Measurements from ENCODE around the gene GMPR2. TPM values are rescaled to one million over a fixed set of nuclear protein-coding genes. Genes with fewer than 3 reads are reported as not detected.

Gene GMPR2
- total RNA-seq, 1 experiment from 2014 or later = 83.3 TPM

DNA sequence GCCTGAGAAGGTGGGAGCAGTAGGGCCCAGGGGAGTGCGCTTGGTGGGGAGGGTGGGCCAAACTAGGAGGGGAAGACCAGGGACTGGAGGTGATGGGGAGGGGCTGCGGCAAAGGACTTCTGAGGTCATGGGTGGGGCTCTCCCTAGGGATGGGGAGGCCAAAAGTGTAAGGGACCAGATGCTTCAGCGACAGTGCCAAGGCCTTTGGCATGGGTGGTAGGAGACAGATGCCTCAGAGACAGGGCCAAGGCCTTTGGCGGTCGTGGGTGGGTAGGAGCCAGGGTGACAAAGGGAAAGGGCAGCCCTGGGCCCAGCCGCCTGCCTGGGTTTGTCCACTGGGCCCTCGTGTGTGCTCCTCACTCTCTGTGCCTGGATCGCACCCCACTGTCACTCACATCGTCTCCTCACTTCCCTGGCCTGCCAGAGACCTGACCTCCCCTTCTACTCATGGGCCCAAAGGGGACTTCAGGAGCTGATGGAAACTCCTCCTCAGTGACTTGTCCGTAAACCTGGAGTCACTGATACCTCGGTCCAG, 51.8 kb downstream of the GMPR2 start:
- DNase-seq (ENCODE audit: low read depth) = no peak

DNA sequence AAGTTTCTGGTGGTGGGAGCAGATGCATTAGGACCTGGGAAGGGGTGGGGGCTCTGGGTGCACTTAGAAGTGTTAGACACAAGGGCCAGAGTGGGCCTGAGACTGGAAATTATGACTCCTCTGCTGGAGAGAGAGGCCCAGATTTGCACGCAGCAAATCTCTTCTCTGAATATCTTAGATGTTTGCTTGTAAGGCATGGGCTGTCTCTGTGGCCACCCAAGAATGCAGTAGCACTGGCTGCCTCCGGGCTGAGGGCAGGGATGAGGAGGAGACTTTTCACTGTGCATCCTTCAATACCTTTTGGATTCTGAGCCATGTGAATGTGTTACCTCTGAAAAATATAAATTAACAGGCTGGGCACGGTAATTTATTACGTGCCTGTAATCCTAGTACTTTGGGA, 52.6 kb downstream of the GMPR2 start:
- DNase-seq (ENCODE audit: low read depth) = no peak

DNA sequence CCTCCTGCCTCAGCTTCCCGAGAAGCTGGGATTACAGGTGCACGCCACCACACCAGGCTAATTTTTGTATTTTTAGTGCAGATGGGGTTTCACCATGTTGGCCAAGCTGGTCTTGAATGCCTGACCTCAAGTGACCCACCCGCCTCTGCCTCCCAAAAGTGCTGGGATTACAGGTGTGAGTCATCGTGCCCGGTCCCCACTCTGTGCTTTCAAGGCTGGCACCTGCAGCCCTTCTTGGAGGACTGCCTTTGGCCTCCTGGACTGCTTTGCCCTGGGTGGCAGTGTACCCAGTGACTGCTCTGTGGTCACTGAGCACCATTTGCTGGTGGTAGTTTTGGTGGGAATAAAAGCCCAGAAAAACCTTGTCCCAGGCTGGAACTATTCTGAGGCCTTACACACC, 54.3 kb downstream of the GMPR2 start:
- DNase-seq (ENCODE audit: low read depth) = no peak

Other genes with a start within 250 kb of the GMPR2 start
- gene DHRS4L2, start 244.0 kb upstream of the GMPR2 start, total RNA-seq (2014; rRNA removed; shearing (Covaris generic)) = 10.7 and 18.7 TPM in 2 replicates
- under 0.01 TPM in 1 of 2 replicates, not detected in the other for gene CARMIL3, start 180.9 kb upstream of the GMPR2 start, total RNA-seq (2014; rRNA removed; shearing (Covaris generic))
- not detected in 2 replicates for gene CPNE6, start 161.4 kb upstream of the GMPR2 start, total RNA-seq (2014; rRNA removed; shearing (Covaris generic))
- 6.6 and 12.6 TPM in 2 replicates for gene PCK2, start 138.6 kb upstream of the GMPR2 start, total RNA-seq (2014; rRNA removed; shearing (Covaris generic))
- 68.9 and 75.2 TPM in 2 replicates for gene DCAF11, start 118.2 kb upstream of the GMPR2 start, total RNA-seq (2014; rRNA removed; shearing (Covaris generic))
- gene NRL, start 118.0 kb upstream of the GMPR2 start, total RNA-seq (2014; rRNA removed; shearing (Covaris generic)) = 3.1 and 5.9 TPM in 2 replicates
- gene FITM1, start 102.3 kb upstream of the GMPR2 start, total RNA-seq (2014; rRNA removed; shearing (Covaris generic)) = 2.7 TPM in 1 of 2 replicates, not detected in the other
- gene PSME1, start 96.7 kb upstream of the GMPR2 start, total RNA-seq (2014; rRNA removed; shearing (Covaris generic)) = 191 and 208 TPM in 2 replicates
- gene EMC9, start 91.3 kb upstream of the GMPR2 start, total RNA-seq (2014; rRNA removed; shearing (Covaris generic)) = 25.4 and 46.5 TPM in 2 replicates
- 241 and 245 TPM in 2 replicates for gene PSME2, start 86.3 kb upstream of the GMPR2 start, total RNA-seq (2014; rRNA removed; shearing (Covaris generic))
- gene RNF31, start 85.4 kb upstream of the GMPR2 start, total RNA-seq (2014; rRNA removed; shearing (Covaris generic)) = 49.7 and 68.1 TPM in 2 replicates
- 7.9 and 25.5 TPM in 2 replicates for gene IRF9, start 71.7 kb upstream of the GMPR2 start, total RNA-seq (2014; rRNA removed; shearing (Covaris generic))
- not detected in 2 replicates for gene REC8, start 60.8 kb upstream of the GMPR2 start, total RNA-seq (2014; rRNA removed; shearing (Covaris generic))
- gene IPO4, start 44.1 kb upstream of the GMPR2 start, total RNA-seq (2014; rRNA removed; shearing (Covaris generic)) = 165 and 275 TPM in 2 replicates
- gene TM9SF1, start 37.5 kb upstream of the GMPR2 start, total RNA-seq (2014; rRNA removed; shearing (Covaris generic)) = 91.9 and 98.7 TPM in 2 replicates
- gene TSSK4, start 27.2 kb upstream of the GMPR2 start, total RNA-seq (2014; rRNA removed; shearing (Covaris generic)) = not detected in 2 replicates
- gene CHMP4A, start 19.4 kb upstream of the GMPR2 start, total RNA-seq (2014; rRNA removed; shearing (Covaris generic)) = 60.1 and 89.8 TPM in 2 replicates
- 12.7 and 18.9 TPM in 2 replicates for gene MDP1, start 16.9 kb upstream of the GMPR2 start, total RNA-seq (2014; rRNA removed; shearing (Covaris generic))
- gene NEDD8, start 562 bp upstream of the GMPR2 start, total RNA-seq (2014; rRNA removed; shearing (Covaris generic)) = 308 and 348 TPM in 2 replicates
- 34.6 and 48.3 TPM in 2 replicates for gene TINF2, start 9.7 kb downstream of the GMPR2 start, total RNA-seq (2014; rRNA removed; shearing (Covaris generic))
- gene TGM1, start 30.2 kb downstream of the GMPR2 start, total RNA-seq (2014; rRNA removed; shearing (Covaris generic)) = 0.69 and 2.6 TPM in 2 replicates
- 21.5 and 22.1 TPM in 2 replicates for gene RABGGTA, start 38.7 kb downstream of the GMPR2 start, total RNA-seq (2014; rRNA removed; shearing (Covaris generic))
- 1.7 and 4.9 TPM in 2 replicates for gene DHRS1, start 66.9 kb downstream of the GMPR2 start, total RNA-seq (2014; rRNA removed; shearing (Covaris generic))
- 15.8 and 17.1 TPM in 2 replicates for gene NOP9, start 66.9 kb downstream of the GMPR2 start, total RNA-seq (2014; rRNA removed; shearing (Covaris generic))
- 0.06 TPM in 1 of 2 replicates, not detected in the other for gene CIDEB, start 75.0 kb downstream of the GMPR2 start, total RNA-seq (2014; rRNA removed; shearing (Covaris generic))
- 6.9 and 16.7 TPM in 2 replicates for gene LTB4R2, start 77.2 kb downstream of the GMPR2 start, total RNA-seq (2014; rRNA removed; shearing (Covaris generic))
- 2.5 and 6.3 TPM in 2 replicates for gene LTB4R, start 78.6 kb downstream of the GMPR2 start, total RNA-seq (2014; rRNA removed; shearing (Covaris generic))
- gene ADCY4, start 102.1 kb downstream of the GMPR2 start, total RNA-seq (2014; rRNA removed; shearing (Covaris generic)) = 0.17 TPM in 1 of 2 replicates, not detected in the other
- gene RIPK3, start 107.1 kb downstream of the GMPR2 start, total RNA-seq (2014; rRNA removed; shearing (Covaris generic)) = not detected in 2 replicates
- gene NFATC4, start 135.3 kb downstream of the GMPR2 start, total RNA-seq (2014; rRNA removed; shearing (Covaris generic)) = 14.5 and 28.8 TPM in 2 replicates
- 0.33 and 0.57 TPM in 2 replicates for gene NYNRIN, start 166.1 kb downstream of the GMPR2 start, total RNA-seq (2014; rRNA removed; shearing (Covaris generic))
- not detected in 2 replicates for gene CBLN3, start 196.7 kb downstream of the GMPR2 start, total RNA-seq (2014; rRNA removed; shearing (Covaris generic))
- 22.4 and 29.4 TPM in 2 replicates for gene KHNYN, start 197.0 kb downstream of the GMPR2 start, total RNA-seq (2014; rRNA removed; shearing (Covaris generic))
- gene SDR39U1, start 209.8 kb downstream of the GMPR2 start, total RNA-seq (2014; rRNA removed; shearing (Covaris generic)) = 9.3 and 10.0 TPM in 2 replicates